ENCODE results near the gene FN3K. TPM values are rescaled to one million over a fixed set of nuclear protein-coding genes. Genes with fewer than 3 reads are reported as not detected.

FN3K gene
- total and polyA plus RNA-seq, 2 of the 13 experiments (the other 11 are each of a cell fraction or from before 2014, with no cell fraction given): 3.5 to 12.2 TPM

DNA sequence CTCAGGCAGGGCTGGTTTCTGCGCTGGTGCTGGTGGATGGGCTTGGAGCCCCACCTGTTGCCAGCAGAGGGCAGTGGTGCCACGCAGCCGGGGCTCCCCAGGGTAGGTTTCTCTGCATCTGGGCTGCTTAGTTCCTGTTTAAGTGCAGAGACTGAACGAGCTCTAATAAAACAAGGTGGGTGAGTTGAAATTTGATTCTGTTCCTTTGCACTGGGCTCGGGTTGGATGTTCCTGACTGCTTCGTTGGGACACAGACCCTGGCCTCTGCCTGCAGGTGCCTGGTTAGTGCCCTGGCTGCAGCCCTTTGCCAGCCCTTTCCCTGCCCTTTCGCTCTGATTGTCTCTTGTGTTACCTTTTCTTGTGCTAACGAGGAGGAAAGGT lies 46.5 kb downstream of the FN3K start (continued):
- TF ChIP-seq NCOA2 (CRISPR knock-in tag; IDR thresholded peaks at IDR 0.05) (no peak), BRCA1 (CRISPR knock-in tag; IDR thresholded peaks at IDR 0.05) (0 out of 2 replicates have a peak, but pooled peaks have one; percentile 35), STAG1 (CRISPR knock-in tag; IDR thresholded peaks at IDR 0.05) (peak; percentile 99), NRL (CRISPR knock-in tag; IDR thresholded peaks at IDR 0.05; ENCODE audit: borderline replicate concordance) (peak; percentile 17; the same call in 1 of the 2 replicates), FOSL2 (CRISPR knock-in tag; IDR thresholded peaks at IDR 0.05) (0 out of 2 replicates have a peak, but pooled peaks have one; percentile 22), ZNF781 (CRISPR knock-in tag; IDR thresholded peaks at IDR 0.05; ENCODE audit: borderline replicate concordance, not compliant biosample characterization) (peak; percentile 58), PHF21A (CRISPR knock-in tag; IDR thresholded peaks at IDR 0.05) (peak; percentile 19; the same call in 1 of the 2 replicates), ZNF350 (CRISPR knock-in tag; IDR thresholded peaks at IDR 0.05; ENCODE audit: borderline replicate concordance, low read depth) (peak; percentile 21; the same call in 1 of the 2 replicates), HOXA9 (CRISPR knock-in tag; IDR thresholded peaks at IDR 0.05; ENCODE audit: borderline replicate concordance) (no peak), CEBPB (IDR thresholded peaks at IDR 0.05; ENCODE audit: borderline replicate concordance, low read depth, low read length) (no peak), RAD21 (CRISPR knock-in tag; IDR thresholded peaks at IDR 0.05) (peak; percentile 98), YEATS2 (CRISPR knock-in tag; IDR thresholded peaks at IDR 0.05; ENCODE audit: borderline replicate concordance) (peak; percentile 41; the same call in 1 of the 2 replicates), MBNL3 (CRISPR knock-in tag; conservative IDR thresholded peaks at IDR 0.05) (no peak)
- TF ChIP-seq, protein P1, sequence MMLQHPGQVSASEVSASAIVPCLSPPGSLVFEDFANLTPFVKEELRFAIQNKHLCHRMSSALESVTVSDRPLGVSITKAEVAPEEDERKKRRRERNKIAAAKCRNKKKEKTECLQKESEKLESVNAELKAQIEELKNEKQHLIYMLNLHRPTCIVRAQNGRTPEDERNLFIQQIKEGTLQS (CRISPR knock-in tag; IDR thresholded peaks at IDR 0.05): 0 out of 2 replicates have a peak, but pooled peaks have one; percentile 8
- TF ChIP-seq, protein P2, sequence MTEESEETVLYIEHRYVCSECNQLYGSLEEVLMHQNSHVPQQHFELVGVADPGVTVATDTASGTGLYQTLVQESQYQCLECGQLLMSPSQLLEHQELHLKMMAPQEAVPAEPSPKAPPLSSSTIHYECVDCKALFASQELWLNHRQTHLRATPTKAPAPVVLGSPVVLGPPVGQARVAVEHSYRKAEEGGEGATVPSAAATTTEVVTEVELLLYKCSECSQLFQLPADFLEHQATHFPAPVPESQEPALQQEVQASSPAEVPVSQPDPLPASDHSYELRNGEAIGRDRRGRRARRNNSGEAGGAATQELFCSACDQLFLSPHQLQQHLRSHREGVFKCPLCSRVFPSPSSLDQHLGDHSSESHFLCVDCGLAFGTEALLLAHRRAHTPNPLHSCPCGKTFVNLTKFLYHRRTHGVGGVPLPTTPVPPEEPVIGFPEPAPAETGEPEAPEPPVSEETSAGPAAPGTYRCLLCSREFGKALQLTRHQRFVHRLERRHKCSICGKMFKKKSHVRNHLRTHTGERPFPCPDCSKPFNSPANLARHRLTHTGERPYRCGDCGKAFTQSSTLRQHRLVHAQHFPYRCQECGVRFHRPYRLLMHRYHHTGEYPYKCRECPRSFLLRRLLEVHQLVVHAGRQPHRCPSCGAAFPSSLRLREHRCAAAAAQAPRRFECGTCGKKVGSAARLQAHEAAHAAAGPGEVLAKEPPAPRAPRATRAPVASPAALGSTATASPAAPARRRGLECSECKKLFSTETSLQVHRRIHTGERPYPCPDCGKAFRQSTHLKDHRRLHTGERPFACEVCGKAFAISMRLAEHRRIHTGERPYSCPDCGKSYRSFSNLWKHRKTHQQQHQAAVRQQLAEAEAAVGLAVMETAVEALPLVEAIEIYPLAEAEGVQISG (CRISPR knock-in tag; IDR thresholded peaks at IDR 0.05): peak; percentile 35; the same call in 1 of the 2 replicates
- TF ChIP-seq, protein P3, sequence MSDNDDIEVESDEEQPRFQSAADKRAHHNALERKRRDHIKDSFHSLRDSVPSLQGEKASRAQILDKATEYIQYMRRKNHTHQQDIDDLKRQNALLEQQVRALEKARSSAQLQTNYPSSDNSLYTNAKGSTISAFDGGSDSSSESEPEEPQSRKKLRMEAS (IDR thresholded peaks at IDR 0.05): peak; percentile 37; the same call in 1 of the 2 replicates
- TF ChIP-seq, protein P4, sequence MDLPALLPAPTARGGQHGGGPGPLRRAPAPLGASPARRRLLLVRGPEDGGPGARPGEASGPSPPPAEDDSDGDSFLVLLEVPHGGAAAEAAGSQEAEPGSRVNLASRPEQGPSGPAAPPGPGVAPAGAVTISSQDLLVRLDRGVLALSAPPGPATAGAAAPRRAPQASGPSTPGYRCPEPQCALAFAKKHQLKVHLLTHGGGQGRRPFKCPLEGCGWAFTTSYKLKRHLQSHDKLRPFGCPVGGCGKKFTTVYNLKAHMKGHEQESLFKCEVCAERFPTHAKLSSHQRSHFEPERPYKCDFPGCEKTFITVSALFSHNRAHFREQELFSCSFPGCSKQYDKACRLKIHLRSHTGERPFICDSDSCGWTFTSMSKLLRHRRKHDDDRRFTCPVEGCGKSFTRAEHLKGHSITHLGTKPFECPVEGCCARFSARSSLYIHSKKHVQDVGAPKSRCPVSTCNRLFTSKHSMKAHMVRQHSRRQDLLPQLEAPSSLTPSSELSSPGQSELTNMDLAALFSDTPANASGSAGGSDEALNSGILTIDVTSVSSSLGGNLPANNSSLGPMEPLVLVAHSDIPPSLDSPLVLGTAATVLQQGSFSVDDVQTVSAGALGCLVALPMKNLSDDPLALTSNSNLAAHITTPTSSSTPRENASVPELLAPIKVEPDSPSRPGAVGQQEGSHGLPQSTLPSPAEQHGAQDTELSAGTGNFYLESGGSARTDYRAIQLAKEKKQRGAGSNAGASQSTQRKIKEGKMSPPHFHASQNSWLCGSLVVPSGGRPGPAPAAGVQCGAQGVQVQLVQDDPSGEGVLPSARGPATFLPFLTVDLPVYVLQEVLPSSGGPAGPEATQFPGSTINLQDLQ (CRISPR knock-in tag; IDR thresholded peaks at IDR 0.05): 0 out of 2 replicates have a peak, but pooled peaks have one; percentile 50
- TF ChIP-seq, protein P5, sequence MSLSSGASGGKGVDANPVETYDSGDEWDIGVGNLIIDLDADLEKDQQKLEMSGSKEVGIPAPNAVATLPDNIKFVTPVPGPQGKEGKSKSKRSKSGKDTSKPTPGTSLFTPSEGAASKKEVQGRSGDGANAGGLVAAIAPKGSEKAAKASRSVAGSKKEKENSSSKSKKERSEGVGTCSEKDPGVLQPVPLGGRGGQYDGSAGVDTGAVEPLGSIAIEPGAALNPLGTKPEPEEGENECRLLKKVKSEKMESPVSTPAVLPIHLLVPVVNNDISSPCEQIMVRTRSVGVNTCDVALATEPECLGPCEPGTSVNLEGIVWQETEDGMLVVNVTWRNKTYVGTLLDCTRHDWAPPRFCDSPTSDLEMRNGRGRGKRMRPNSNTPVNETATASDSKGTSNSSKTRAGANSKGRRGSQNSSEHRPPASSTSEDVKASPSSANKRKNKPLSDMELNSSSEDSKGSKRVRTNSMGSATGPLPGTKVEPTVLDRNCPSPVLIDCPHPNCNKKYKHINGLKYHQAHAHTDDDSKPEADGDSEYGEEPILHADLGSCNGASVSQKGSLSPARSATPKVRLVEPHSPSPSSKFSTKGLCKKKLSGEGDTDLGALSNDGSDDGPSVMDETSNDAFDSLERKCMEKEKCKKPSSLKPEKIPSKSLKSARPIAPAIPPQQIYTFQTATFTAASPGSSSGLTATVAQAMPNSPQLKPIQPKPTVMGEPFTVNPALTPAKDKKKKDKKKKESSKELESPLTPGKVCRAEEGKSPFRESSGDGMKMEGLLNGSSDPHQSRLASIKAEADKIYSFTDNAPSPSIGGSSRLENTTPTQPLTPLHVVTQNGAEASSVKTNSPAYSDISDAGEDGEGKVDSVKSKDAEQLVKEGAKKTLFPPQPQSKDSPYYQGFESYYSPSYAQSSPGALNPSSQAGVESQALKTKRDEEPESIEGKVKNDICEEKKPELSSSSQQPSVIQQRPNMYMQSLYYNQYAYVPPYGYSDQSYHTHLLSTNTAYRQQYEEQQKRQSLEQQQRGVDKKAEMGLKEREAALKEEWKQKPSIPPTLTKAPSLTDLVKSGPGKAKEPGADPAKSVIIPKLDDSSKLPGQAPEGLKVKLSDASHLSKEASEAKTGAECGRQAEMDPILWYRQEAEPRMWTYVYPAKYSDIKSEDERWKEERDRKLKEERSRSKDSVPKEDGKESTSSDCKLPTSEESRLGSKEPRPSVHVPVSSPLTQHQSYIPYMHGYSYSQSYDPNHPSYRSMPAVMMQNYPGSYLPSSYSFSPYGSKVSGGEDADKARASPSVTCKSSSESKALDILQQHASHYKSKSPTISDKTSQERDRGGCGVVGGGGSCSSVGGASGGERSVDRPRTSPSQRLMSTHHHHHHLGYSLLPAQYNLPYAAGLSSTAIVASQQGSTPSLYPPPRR (CRISPR knock-in tag; IDR thresholded peaks at IDR 0.05; ENCODE audit: borderline replicate concordance): no peak
